ENCODE measurements around the gene HGF.

HGF gene

DNA sequence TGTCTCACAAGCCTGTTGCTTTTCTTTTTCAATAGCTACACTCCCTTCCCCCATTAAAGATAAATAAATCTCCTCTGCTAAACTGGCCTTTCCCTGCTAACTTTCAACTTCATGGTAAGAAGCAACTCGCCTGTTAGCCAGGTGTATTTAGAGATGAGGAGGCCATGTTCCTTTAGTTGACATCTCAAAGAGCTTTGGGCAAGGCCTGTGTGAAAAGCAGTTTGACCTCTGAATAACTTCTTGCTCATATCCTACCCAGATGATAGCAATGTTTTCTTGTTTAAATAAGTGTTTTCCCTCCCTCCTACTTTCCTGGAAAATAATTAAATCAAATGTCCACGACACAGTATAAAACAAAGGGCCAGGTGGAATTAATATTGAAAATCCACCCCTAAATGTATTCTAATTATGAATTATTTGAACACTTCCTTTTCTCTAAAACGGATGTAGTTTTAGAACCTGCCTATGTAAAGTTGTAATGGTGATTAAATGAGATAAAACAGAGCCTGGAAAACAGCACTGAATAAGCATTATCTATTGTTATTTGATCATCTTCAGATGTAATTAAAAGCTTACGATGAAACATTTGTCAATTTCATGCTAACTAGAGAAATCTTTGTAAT, 78.5 kb downstream of the HGF start:
- TF ChIP-seq FOXM1 (IDR thresholded peaks at IDR 0.05; ENCODE audit: borderline replicate concordance, low read depth) (no peak), EP300 (IDR thresholded peaks at IDR 0.05; ENCODE audit: borderline replicate concordance) (no peak), ZBTB7A (IDR thresholded peaks at IDR 0.05; ENCODE audit: low read depth) (no peak), NFIC (IDR thresholded peaks at IDR 0.05) (no peak), YY1 (IDR thresholded peaks at IDR 0.05; ENCODE audit: low read depth) (no peak), CEBPB (IDR thresholded peaks at IDR 0.05) (no peak)

DNA sequence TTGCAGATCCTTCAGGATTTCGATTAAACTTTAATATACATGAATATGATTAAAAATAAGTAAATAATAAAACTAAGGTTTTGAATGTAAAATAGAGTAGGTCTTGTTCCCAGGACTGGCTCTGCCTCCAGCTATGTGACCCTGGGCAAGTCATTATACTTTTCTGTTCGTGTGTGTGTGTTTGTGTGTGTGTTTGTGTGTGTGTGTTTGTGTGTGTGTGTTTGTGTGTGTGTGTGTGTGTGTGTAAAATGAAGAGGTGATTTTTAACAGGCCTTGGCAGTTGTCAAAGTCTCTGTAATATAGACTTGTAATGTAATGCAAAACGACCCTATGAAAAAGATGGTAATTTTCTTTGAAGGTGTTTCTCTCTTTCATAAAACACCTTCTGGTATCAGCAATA, 79.2 kb downstream of the HGF start:
- TF ChIP-seq YY1 (IDR thresholded peaks at IDR 0.05; ENCODE audit: low read depth) (no peak), RAD21 (IDR thresholded peaks at IDR 0.05; ENCODE audit: low read depth) (no peak), TEAD4 (IDR thresholded peaks at IDR 0.05) (no peak), ZBTB7A (IDR thresholded peaks at IDR 0.05; ENCODE audit: low read depth) (no peak), EGR1 (IDR thresholded peaks at IDR 0.05) (no peak), TCF12 (IDR thresholded peaks at IDR 0.05; ENCODE audit: low read depth) (no peak), TAF1 (IDR thresholded peaks at IDR 0.05; ENCODE audit: low read depth) (no peak)
- TF ChIP-seq, protein P1, sequence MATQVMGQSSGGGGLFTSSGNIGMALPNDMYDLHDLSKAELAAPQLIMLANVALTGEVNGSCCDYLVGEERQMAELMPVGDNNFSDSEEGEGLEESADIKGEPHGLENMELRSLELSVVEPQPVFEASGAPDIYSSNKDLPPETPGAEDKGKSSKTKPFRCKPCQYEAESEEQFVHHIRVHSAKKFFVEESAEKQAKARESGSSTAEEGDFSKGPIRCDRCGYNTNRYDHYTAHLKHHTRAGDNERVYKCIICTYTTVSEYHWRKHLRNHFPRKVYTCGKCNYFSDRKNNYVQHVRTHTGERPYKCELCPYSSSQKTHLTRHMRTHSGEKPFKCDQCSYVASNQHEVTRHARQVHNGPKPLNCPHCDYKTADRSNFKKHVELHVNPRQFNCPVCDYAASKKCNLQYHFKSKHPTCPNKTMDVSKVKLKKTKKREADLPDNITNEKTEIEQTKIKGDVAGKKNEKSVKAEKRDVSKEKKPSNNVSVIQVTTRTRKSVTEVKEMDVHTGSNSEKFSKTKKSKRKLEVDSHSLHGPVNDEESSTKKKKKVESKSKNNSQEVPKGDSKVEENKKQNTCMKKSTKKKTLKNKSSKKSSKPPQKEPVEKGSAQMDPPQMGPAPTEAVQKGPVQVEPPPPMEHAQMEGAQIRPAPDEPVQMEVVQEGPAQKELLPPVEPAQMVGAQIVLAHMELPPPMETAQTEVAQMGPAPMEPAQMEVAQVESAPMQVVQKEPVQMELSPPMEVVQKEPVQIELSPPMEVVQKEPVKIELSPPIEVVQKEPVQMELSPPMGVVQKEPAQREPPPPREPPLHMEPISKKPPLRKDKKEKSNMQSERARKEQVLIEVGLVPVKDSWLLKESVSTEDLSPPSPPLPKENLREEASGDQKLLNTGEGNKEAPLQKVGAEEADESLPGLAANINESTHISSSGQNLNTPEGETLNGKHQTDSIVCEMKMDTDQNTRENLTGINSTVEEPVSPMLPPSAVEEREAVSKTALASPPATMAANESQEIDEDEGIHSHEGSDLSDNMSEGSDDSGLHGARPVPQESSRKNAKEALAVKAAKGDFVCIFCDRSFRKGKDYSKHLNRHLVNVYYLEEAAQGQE (IDR thresholded peaks at IDR 0.05; ENCODE audit: low read depth): no peak
- TF ChIP-seq, protein P2, sequence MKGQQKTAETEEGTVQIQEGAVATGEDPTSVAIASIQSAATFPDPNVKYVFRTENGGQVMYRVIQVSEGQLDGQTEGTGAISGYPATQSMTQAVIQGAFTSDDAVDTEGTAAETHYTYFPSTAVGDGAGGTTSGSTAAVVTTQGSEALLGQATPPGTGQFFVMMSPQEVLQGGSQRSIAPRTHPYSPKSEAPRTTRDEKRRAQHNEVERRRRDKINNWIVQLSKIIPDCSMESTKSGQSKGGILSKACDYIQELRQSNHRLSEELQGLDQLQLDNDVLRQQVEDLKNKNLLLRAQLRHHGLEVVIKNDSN (IDR thresholded peaks at IDR 0.05): no peak

DNA sequence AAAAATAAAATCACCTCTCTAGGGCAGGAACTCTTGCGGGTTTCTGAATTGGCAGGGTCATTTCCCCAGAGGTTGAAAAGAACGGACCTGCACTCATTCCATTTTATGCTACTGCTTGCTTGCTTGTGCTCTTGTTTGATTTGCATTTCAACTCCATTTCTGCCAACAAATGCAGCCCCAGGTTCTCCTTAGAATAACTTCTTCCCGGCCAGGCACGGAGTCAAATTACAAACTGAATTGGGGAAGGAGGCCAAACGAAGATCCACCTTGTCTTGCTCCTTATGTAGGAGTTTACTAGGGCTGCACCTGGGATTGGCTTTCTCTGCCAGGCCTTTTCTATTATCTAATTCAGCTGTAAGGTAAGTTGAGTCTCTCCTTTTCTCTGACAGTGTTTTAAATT, 79.6 kb downstream of the HGF start:
- TF ChIP-seq TEAD4 (IDR thresholded peaks at IDR 0.05) (no peak), FOXM1 (IDR thresholded peaks at IDR 0.05; ENCODE audit: borderline replicate concordance, low read depth) (no peak), ZBTB7A (IDR thresholded peaks at IDR 0.05; ENCODE audit: low read depth) (no peak)
- TF ChIP-seq, protein P2 (IDR thresholded peaks at IDR 0.05): no peak

DNA sequence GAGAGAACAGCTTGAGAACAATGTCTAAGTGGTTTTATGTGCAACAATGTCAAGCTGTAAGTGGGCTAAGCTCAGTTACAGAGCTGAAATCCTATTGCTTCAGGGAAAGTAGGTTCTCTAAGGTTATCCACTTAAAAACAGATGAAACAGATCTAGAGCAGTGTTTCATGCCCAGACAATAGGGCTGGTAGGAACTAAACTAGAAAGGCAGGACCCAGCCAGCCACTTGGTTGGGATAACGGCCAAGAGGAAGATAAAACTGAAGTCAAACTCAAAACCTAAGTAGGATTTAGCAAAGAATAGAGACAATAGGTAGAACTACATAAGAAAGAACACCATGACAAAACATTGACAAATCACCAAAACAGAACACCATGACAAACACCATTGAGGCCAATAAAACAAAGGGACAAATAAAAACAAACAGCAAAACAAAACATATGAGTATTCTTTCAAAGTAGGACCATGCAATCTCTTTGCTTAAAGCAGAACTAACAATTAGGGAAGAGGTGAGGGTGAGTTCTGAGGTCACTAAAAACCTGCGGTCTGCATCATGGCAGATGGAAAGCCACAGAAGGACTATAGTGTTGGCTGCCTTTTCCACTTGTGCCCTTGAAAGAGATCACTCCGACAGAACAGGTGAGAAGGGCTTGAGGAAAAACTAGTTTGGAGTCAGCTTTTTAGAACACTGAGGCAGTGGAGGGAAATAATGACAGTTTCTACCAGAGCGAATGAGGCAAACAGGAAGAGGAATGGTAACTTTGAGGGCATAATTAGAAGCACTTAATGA, 81.0 kb downstream of the HGF start:
- TF ChIP-seq TAF1 (IDR thresholded peaks at IDR 0.05; ENCODE audit: low read depth) (no peak), CEBPB (IDR thresholded peaks at IDR 0.05) (no peak), RAD21 (IDR thresholded peaks at IDR 0.05; ENCODE audit: low read depth) (no peak), YY1 (IDR thresholded peaks at IDR 0.05; ENCODE audit: low read depth) (no peak), FOXM1 (IDR thresholded peaks at IDR 0.05; ENCODE audit: borderline replicate concordance, low read depth) (no peak), EP300 (IDR thresholded peaks at IDR 0.05; ENCODE audit: borderline replicate concordance) (no peak), EGR1 (IDR thresholded peaks at IDR 0.05) (no peak), NFIC (IDR thresholded peaks at IDR 0.05) (no peak)
- TF ChIP-seq, protein P1 (IDR thresholded peaks at IDR 0.05; ENCODE audit: low read depth): no peak
- TF ChIP-seq, protein P3, sequence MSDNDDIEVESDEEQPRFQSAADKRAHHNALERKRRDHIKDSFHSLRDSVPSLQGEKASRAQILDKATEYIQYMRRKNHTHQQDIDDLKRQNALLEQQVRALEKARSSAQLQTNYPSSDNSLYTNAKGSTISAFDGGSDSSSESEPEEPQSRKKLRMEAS (IDR thresholded peaks at IDR 0.05): no peak
- TF ChIP-seq, protein P2 (IDR thresholded peaks at IDR 0.05): no peak

DNA sequence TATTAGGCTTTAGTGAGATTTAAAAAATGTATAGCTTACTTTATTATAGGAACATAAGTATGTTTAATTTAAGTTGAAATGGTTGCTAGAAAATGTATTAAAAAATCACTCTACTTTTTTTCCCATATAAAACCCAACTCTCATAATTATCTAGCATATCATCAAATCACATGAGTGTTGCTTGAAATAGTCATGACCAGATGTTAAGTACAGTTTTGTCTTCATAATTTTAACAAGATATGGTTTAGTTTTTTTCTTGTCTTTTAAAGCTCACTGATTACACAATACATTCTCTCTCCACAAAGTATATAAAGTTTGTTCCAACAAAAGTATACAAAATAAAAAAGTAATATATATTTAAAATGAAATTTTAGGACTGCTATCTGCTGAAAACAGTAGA, 82.8 kb downstream of the HGF start:
- TF ChIP-seq RAD21 (IDR thresholded peaks at IDR 0.05; ENCODE audit: low read depth) (no peak), ZBTB7A (IDR thresholded peaks at IDR 0.05; ENCODE audit: low read depth) (no peak), FOXM1 (IDR thresholded peaks at IDR 0.05; ENCODE audit: borderline replicate concordance, low read depth) (no peak), YY1 (IDR thresholded peaks at IDR 0.05; ENCODE audit: low read depth) (no peak), EP300 (IDR thresholded peaks at IDR 0.05; ENCODE audit: borderline replicate concordance) (no peak), TEAD4 (IDR thresholded peaks at IDR 0.05) (no peak), CREB1 (IDR thresholded peaks at IDR 0.05; ENCODE audit: low read depth) (no peak)
- TF ChIP-seq, protein P1 (IDR thresholded peaks at IDR 0.05; ENCODE audit: low read depth): no peak
- TF ChIP-seq, protein P3 (IDR thresholded peaks at IDR 0.05): no peak
